GM10266 (cell line): ENCODE measurements around the gene RAD51B.

Source experiments
- DNase-seq: peaks from one replicate; pipeline ENCODE4 v3.0.0; 2012; ENCODE audit errors: extremely low spot score
- TF ChIP-seq, protein P1 (sequence below): IDR thresholded peaks from 2 replicates; pipeline ENCODE4 v1.5.1; 2012; ENCODE audit warnings: mild to moderate bottlenecking, low read depth; ENCODE audit not compliant: control insufficient read depth, insufficient read depth; ENCODE audit errors: missing control alignments

Gene RAD51B

DNA sequence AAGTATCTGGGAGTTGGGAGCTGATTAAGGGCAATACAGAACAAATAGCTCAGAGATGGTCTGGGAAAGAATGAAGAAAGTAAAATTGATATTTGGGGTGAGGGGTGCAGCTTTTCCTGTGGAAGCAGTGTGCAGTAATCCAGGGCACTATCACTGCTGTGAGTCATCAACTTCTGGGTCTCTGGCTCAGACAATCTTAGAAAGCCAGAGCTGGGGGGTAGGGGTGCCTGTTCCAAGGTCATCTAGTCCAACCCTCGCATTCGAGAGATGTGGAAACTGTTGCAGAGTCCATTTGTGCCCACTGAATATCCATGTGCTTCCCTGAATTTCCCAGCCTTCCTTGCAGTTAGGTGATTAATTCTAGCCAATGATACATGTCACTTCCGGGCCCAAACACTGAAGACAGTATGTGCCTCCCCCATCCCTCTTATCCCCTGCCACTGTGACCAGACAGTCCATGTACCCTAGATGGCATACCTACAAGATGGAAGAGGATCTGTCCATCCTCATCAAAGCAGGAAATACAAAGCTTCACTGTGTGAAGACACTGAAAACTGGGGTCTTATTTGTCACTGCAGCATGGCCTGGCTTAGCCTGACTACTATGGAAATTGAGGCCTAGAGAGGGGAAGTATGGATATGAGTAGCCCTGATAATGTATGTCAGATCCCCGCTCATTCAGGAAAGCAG lies 921.4 kb downstream of the RAD51B start:
- TF ChIP-seq, protein P1, sequence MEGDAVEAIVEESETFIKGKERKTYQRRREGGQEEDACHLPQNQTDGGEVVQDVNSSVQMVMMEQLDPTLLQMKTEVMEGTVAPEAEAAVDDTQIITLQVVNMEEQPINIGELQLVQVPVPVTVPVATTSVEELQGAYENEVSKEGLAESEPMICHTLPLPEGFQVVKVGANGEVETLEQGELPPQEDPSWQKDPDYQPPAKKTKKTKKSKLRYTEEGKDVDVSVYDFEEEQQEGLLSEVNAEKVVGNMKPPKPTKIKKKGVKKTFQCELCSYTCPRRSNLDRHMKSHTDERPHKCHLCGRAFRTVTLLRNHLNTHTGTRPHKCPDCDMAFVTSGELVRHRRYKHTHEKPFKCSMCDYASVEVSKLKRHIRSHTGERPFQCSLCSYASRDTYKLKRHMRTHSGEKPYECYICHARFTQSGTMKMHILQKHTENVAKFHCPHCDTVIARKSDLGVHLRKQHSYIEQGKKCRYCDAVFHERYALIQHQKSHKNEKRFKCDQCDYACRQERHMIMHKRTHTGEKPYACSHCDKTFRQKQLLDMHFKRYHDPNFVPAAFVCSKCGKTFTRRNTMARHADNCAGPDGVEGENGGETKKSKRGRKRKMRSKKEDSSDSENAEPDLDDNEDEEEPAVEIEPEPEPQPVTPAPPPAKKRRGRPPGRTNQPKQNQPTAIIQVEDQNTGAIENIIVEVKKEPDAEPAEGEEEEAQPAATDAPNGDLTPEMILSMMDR: no peak
- no peak for DNase-seq

DNA sequence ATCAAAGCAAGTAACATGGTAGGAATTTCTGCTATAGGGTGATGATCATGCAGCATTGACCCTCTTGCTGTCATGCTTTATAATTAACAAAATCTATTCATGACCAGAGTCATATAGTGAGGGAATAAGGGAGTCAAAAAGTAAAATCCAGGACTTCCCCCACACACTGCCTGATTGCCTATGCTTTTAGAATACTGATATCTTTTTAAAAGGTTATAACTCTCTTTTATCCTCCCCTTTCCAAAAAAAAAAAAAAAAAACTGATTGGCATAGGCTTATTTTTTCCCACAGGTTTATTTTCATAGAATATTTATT lies 921.9 kb downstream of the RAD51B start:
- no peak for DNase-seq
- TF ChIP-seq, protein P1: no peak

DNA sequence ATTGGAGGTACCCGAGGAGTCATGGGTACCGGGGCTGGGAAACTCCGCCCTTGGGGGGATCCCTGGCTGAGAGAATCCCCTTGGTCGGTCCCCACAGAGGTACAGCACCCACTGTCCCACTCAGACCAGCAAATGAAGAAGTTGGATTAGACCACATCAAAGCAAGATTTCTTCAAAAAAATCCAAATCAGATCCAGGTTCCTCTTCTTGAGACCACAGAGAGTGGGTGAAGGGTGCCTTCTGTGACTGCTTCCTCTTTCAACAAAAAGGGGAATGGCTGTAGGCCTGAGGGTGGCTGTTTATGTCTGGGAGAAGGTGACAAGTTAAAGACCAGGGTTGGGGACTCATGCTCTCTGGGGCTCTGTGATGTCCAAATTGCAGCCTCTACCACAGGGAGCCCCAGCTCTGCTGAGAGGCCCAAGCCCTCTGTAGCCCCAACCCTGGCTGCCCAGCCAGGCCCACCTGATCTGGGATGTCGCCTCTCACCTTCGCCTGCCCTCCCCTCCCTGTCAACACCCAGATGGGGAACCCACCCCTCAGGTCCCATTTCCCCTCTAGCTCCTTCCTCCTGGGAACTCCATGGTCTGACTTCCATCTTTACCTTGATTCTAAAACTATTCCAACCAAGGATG lies 922.4 kb downstream of the RAD51B start:
- TF ChIP-seq, protein P1: no peak
- DNase-seq: peak; percentile 71

DNA sequence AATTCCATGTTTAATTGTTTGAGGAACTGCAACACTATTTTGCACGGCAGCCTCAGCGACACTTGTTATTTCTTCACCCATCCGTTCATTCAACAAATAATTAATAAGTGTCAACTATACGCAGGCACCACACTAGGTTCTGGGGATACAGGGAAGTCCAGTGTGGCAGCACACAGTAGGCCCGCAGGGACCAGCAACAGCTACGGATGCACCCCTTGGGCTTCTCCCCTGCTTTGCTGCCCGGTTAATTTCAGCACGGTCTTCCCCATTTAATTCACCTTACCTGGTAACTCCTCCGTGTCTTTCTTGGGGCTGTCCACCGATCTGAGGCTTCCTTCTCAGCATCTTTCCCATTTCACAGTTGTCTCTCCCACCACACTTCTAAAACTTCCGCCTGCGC lies 925.0 kb downstream of the RAD51B start:
- TF ChIP-seq, protein P1: no peak
- DNase-seq: no peak

DNA sequence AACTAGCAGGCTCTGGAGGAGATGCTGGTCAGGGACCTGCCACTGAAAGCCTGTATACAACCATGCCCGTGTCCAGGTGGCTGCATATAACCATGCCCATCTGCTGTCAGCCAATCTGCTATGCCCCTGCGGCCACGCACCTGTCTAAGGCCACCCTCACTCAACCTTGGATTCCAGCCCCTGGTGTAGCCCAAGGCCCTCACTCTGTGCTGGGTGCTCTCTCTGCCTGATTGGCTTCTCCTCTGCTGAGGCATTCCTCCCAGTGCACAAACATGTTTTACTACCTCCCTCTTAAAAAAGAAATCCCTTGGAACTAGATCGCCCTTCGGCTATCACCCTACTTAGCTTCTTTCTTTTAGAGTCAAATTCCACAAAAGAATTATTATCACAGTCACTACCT lies 927.8 kb downstream of the RAD51B start:
- no peak for DNase-seq
- TF ChIP-seq, protein P1: no peak

- DNase-seq: no peak
- TF ChIP-seq, protein P1: no peak
These were observed 928.7 kb downstream of the RAD51B start for GRCh38 chr14:68748260-68748659.

DNA sequence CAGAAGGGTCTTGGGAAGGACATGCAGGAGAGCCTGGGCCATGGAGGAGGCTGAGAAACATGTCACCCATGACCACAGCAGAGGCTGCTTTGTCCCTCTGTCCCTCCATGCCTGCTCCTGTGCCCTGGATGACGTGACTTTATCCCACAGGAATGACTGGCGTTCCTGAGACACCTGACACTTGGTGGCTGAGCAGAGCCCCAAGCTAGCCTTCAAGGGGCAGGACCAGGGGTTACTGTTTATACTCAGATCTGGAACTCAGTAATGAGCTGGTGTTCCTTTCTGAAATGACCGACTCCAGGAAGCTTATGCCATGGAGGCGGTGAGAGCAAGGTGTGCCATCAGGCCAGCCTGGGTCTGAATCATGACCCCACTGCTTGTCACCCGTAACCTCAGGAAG lies 929.1 kb downstream of the RAD51B start:
- TF ChIP-seq, protein P1: no peak
- no peak for DNase-seq
